Measurements from ENCODE around the gene NIP7. TPM values are rescaled to one million over a fixed set of nuclear protein-coding genes. Genes with fewer than 3 reads are reported as not detected.

The NIP7 gene
- total and polyA plus RNA-seq, 2 donors (not counting 3 experiments of a cell fraction or from before 2014, with no cell fraction given) = 8.8 to 46.8 TPM

- Histone ChIP-seq H3K4me2 (ENCODE audit: insufficient read depth, low read length) (no peak overlapping the region), H3K9me1 (replicated peaks; ENCODE audit: control insufficient read depth, extremely low read depth, insufficient read depth, low read length) (no peaks in the 10 kb centered on the region), H3K27me3 (ENCODE audit: control insufficient read depth in 2 of 2, insufficient read depth in 2 of 2, low read length in 2 of 2) (no peaks in the 10 kb centered on the region), H4K20me1 (replicated peaks; ENCODE audit: control insufficient read depth, extremely low read depth, insufficient read depth, low read length) (no peaks in the 10 kb centered on the region), H3K27ac (ENCODE audit: insufficient read depth, low read depth, low read length) (no peak overlapping the region), H3K9ac (replicated peaks; ENCODE audit: extremely low read depth, insufficient read depth, low read length) (no peak overlapping the region), H3K79me2 (ENCODE audit: control insufficient read depth, insufficient read depth, low read length) (peaks cover 7% of the 10 kb centered on the region), H3K9me3 (replicated peaks; ENCODE audit: control insufficient read depth, insufficient read depth, low read length) (no peaks in the 10 kb centered on the region), H2AFZ (ENCODE audit: low read depth, low read length) (no peak overlapping the region), H3K36me3 (ENCODE audit: control insufficient read depth in 2 of 2, extremely low read depth in 1 of 2, insufficient read depth in 2 of 2, low read length in 2 of 2) (peaks cover 2 to 3% of the 10 kb centered on the region in 2 experiments), H3K4me1 (ENCODE audit: control insufficient read depth, extremely low read depth, insufficient read depth, low read length) (peaks cover 7% of the 10 kb centered on the region), H3K4me3 (replicated peaks in 1 of 3; ENCODE audit: insufficient read depth in 1 of 3, low read depth in 1 of 3, low read length in 3 of 3) (no peak overlapping the region)
- BruUV-seq (replicated peaks) = no TSS peak
- POLR2A ChIA-PET = no interaction called here
- no peak for TF ChIP-seq POLR2A (IDR thresholded peaks at IDR 0.05; ENCODE audit: low read depth, low read length)
- TF ChIP-seq JUN (IDR thresholded peaks at IDR 0.05; ENCODE audit: borderline replicate concordance, insufficient read depth, insufficient read length, low read depth) = no peak
- no peak for TF ChIP-seq MYC (IDR thresholded peaks at IDR 0.05; ENCODE audit: low read depth, low read length)
- TF ChIP-seq POLR2AphosphoS5 (IDR thresholded peaks at IDR 0.05; ENCODE audit: insufficient read depth, low read depth, low read length) = no peak
- no peak for TF ChIP-seq FOS (IDR thresholded peaks at IDR 0.05; ENCODE audit: borderline replicate concordance, insufficient read depth, low read length)
- TF ChIP-seq EZH2 (IDR thresholded peaks at IDR 0.05; ENCODE audit: borderline replicate concordance, low read depth, low read length, severe bottlenecking) = no peak
- FAIRE-seq (no peak), DNase-seq (ENCODE audit: low read depth, low spot score) (no peak)
- dilution Hi-C loops (cut with MboI; ENCODE audit: extremely low pct_ligation_motif_present, low sequenced_read_pairs) = no loop called here
- CTCF ChIA-PET = no interaction called here
- intact Hi-C loops (cut with micrococcal nuclease) = no loop called here
These were observed 32.5 kb upstream of the NIP7 start for GRCh38 chr16:69307091-69307490.

GRCh38 chr16:69307856-69308255 is 31.7 kb upstream of the NIP7 start:
- Histone ChIP-seq H3K27ac (ENCODE audit: insufficient read depth, low read depth, low read length) (no peak overlapping the region), H3K4me1 (ENCODE audit: control insufficient read depth, extremely low read depth, insufficient read depth, low read length) (peaks cover 10% of the 10 kb centered on the region), H3K4me2 (ENCODE audit: insufficient read depth, low read length) (no peak overlapping the region), H3K9me1 (replicated peaks; ENCODE audit: control insufficient read depth, extremely low read depth, insufficient read depth, low read length) (no peaks in the 10 kb centered on the region), H3K79me2 (ENCODE audit: control insufficient read depth, insufficient read depth, low read length) (peaks cover 13% of the 10 kb centered on the region), H3K9ac (replicated peaks; ENCODE audit: extremely low read depth, insufficient read depth, low read length) (no peak overlapping the region), H4K20me1 (replicated peaks; ENCODE audit: control insufficient read depth, extremely low read depth, insufficient read depth, low read length) (no peaks in the 10 kb centered on the region), H3K36me3 (ENCODE audit: control insufficient read depth in 2 of 2, extremely low read depth in 1 of 2, insufficient read depth in 2 of 2, low read length in 2 of 2) (peaks cover 2% of the 10 kb centered on the region in 2 experiments), H3K4me3 (replicated peaks in 1 of 3; ENCODE audit: insufficient read depth in 1 of 3, low read depth in 1 of 3, low read length in 3 of 3) (no peak overlapping the region), H3K9me3 (replicated peaks; ENCODE audit: control insufficient read depth, insufficient read depth, low read length) (no peaks in the 10 kb centered on the region), H3K27me3 (ENCODE audit: control insufficient read depth in 2 of 2, insufficient read depth in 2 of 2, low read length in 2 of 2) (no peaks in the 10 kb centered on the region), H2AFZ (ENCODE audit: low read depth, low read length) (no peak overlapping the region)
- dilution Hi-C loops (cut with MboI; ENCODE audit: extremely low pct_ligation_motif_present, low sequenced_read_pairs) (no loop called here), intact Hi-C loops (cut with micrococcal nuclease) (no loop called here)
- TF ChIP-seq POLR2A (IDR thresholded peaks at IDR 0.05; ENCODE audit: low read depth, low read length) (no peak), MYC (IDR thresholded peaks at IDR 0.05; ENCODE audit: low read depth, low read length) (no peak), FOS (IDR thresholded peaks at IDR 0.05; ENCODE audit: borderline replicate concordance, insufficient read depth, low read length) (no peak), POLR2AphosphoS5 (IDR thresholded peaks at IDR 0.05; ENCODE audit: insufficient read depth, low read depth, low read length) (no peak), MAX (IDR thresholded peaks at IDR 0.05; ENCODE audit: insufficient read depth, insufficient read length) (no peak), CTCF (IDR thresholded peaks at IDR 0.05; ENCODE audit: extremely low read depth in 1 of 2, insufficient read depth in 1 of 2, low read depth in 1 of 2, low read length in 2 of 2) (no peak), EZH2 (IDR thresholded peaks at IDR 0.05; ENCODE audit: borderline replicate concordance, low read depth, low read length, severe bottlenecking) (no peak), GATA2 (IDR thresholded peaks at IDR 0.05; ENCODE audit: insufficient read depth, insufficient read length, low read depth, low read length) (no peak), JUN (IDR thresholded peaks at IDR 0.05; ENCODE audit: borderline replicate concordance, insufficient read depth, insufficient read length, low read depth) (no peak)
- POLR2A ChIA-PET = no interaction called here
- BruUV-seq (replicated peaks) = no TSS peak
- DNase-seq (ENCODE audit: low read depth, low spot score) = no peak
- CTCF ChIA-PET = no interaction called here
- FAIRE-seq = no peak
